Astrocyte (in vitro differentiated cells and primary cell): Measurements from ENCODE around the gene OPCML. TPM values are rescaled to one million over a fixed set of nuclear protein-coding genes. Genes with fewer than 3 reads are reported as not detected.

ENCODE experiments used
- DNase-seq: peaks from one replicate; pipeline ENCODE4 v3.0.0-alpha.2; 2010; ENCODE audit warnings: low read depth
- FAIRE-seq: peaks from 2 replicates; lab custom pipeline; 2011; peaks lifted over from hg19 to GRCh38; lab: Jason Lieb, UNC
- H2AFZ ChIP-seq: 2 replicates; pipeline ENCODE4 v1.6.0; 2012; ENCODE audit warnings: low read depth, low read length, inconsistent platforms
- H3K27ac ChIP-seq: 2 replicates; pipeline ENCODE4 v1.5.1; 2011; ENCODE audit warnings: low read depth, low read length, inconsistent platforms
- H3K27me3 ChIP-seq: 2 replicates; pipeline ENCODE4 v1.6.0; 2011; ENCODE audit warnings: low read length, inconsistent platforms; ENCODE audit not compliant: insufficient read depth
- H3K36me3 ChIP-seq: 2 replicates; pipeline ENCODE4 v1.5.1; 2011; ENCODE audit warnings: low read length, inconsistent platforms; ENCODE audit not compliant: insufficient read depth
- H3K4me1 ChIP-seq: 2 replicates; pipeline ENCODE4 v1.5.1; 2011; ENCODE audit warnings: low read length, inconsistent platforms; ENCODE audit not compliant: insufficient read depth
- H3K4me2 ChIP-seq: 2 replicates; pipeline ENCODE4 v1.6.0; 2012; ENCODE audit warnings: low read length, inconsistent platforms
- H3K4me3 ChIP-seq: 2 replicates; pipeline ENCODE4 v1.5.1; 2011; ENCODE audit warnings: low read depth, mild to moderate bottlenecking, low read length, inconsistent platforms; ENCODE audit not compliant: insufficient read depth
- H3K79me2 ChIP-seq: 2 replicates; pipeline ENCODE4 v1.6.0; 2012; ENCODE audit warnings: mild to moderate bottlenecking, low read length, inconsistent platforms; ENCODE audit not compliant: insufficient read depth
- H3K9ac ChIP-seq: 2 replicates; pipeline ENCODE4 v1.6.0; 2012; ENCODE audit warnings: mild to moderate bottlenecking, low read length, inconsistent platforms
- H3K9me3 ChIP-seq: 2 replicates; pipeline ENCODE4 v1.5.1; 2012; ENCODE audit warnings: low read depth, mild to moderate bottlenecking, low read length, inconsistent platforms; ENCODE audit not compliant: insufficient read depth
- H4K20me1 ChIP-seq: 2 replicates; pipeline ENCODE4 v1.6.0; 2012; ENCODE audit warnings: low read length, inconsistent platforms; ENCODE audit not compliant: insufficient read depth
- H3K27ac Mint-ChIP-seq: one replicate; pipeline ENCODE4 v1.8.0; 2021; ENCODE audit warnings: mild to moderate bottlenecking, mixed read lengths; ENCODE audit not compliant: unreplicated experiment
- H3K27me3 Mint-ChIP-seq: one replicate; pipeline ENCODE4 v1.8.0; 2021; ENCODE audit warnings: low read depth, mixed read lengths; ENCODE audit not compliant: unreplicated experiment
- H3K36me3 Mint-ChIP-seq: one replicate; pipeline ENCODE4 v1.8.0; 2021; ENCODE audit warnings: low read depth, mixed read lengths; ENCODE audit not compliant: unreplicated experiment
- H3K4me1 Mint-ChIP-seq: one replicate; pipeline ENCODE4 v1.8.0; 2021; ENCODE audit warnings: low read depth, mixed read lengths; ENCODE audit not compliant: unreplicated experiment
- H3K4me3 Mint-ChIP-seq: one replicate; pipeline ENCODE4 v1.8.0; 2021; ENCODE audit warnings: mild to moderate bottlenecking, moderate library complexity, mixed read lengths; ENCODE audit not compliant: unreplicated experiment
- H3K9me3 Mint-ChIP-seq: one replicate; pipeline ENCODE4 v1.8.0; 2021; ENCODE audit warnings: mild to moderate bottlenecking, mixed read lengths; ENCODE audit not compliant: unreplicated experiment
- CTCF ChIP-seq: IDR thresholded peaks from 2 replicates; pipeline ENCODE4 v1.5.1; 2011; ENCODE audit warnings: low read depth, mild to moderate bottlenecking, inconsistent platforms, low read length, moderate library complexity; ENCODE audit not compliant: insufficient read depth
- EZH2 ChIP-seq: IDR thresholded peaks from 2 replicates; pipeline ENCODE4 v1.6.1; 2012; ENCODE audit warnings: mild to moderate bottlenecking, low read length, inconsistent platforms; ENCODE audit not compliant: insufficient read depth
- total RNA-seq: library from RNA; stranded (reverse); gene quantifications from 2 replicates; pipeline ENCODE4 v1.2.1, GENCODE V29; 2021

Gene OPCML
- total RNA-seq, 1 donor from 2014 or later = 7.9 TPM

GRCh38 chr11:132493801-132494200 lies 1038.5 kb downstream of the OPCML start:
- Mint-ChIP-seq H3K36me3 (no peaks in the 10 kb centered on the region), H3K4me1 (peaks cover 6% of the 10 kb centered on the region), H3K9me3 (peaks cover 3% of the 10 kb centered on the region), H3K27me3 (no peaks in the 10 kb centered on the region), H3K4me3 (no peak overlapping the region), H3K27ac (no peak overlapping the region)
- no peaks in the 10 kb centered on the region for H3K36me3 ChIP-seq
- no peaks in the 10 kb centered on the region for H3K79me2 ChIP-seq
- no peaks in the 10 kb centered on the region for H3K4me1 ChIP-seq
- DNase-seq (no peak), FAIRE-seq (no peak)
- no peaks in the 10 kb centered on the region for H3K27me3 ChIP-seq
- H3K4me2 ChIP-seq = no peak overlapping the region
- no peak overlapping the region for H3K9ac ChIP-seq
- H3K4me3 ChIP-seq = no peak overlapping the region
- no peak overlapping the region for H2AFZ ChIP-seq
- H4K20me1 ChIP-seq = no peaks in the 10 kb centered on the region
- TF ChIP-seq CTCF = no peak
- TF ChIP-seq EZH2 = no peak
- no peaks in the 10 kb centered on the region for H3K9me3 ChIP-seq
- no peak overlapping the region for H3K27ac ChIP-seq

- Histone ChIP-seq H3K4me3 (no peak overlapping the region), H3K9ac (no peak overlapping the region), H3K27me3 (no peaks in the 10 kb centered on the region), H3K27ac (no peak overlapping the region), H3K4me1 (no peaks in the 10 kb centered on the region), H3K9me3 (no peaks in the 10 kb centered on the region), H3K79me2 (no peaks in the 10 kb centered on the region), H4K20me1 (no peaks in the 10 kb centered on the region), H3K36me3 (no peaks in the 10 kb centered on the region), H2AFZ (no peak overlapping the region), H3K4me2 (no peak overlapping the region)
- FAIRE-seq = no peak
- TF ChIP-seq EZH2 (no peak), CTCF (no peak)
- peaks cover 6% of the 10 kb centered on the region for H3K9me3 Mint-ChIP-seq
- H3K4me3 Mint-ChIP-seq = no peak overlapping the region
- H3K27me3 Mint-ChIP-seq = no peaks in the 10 kb centered on the region
- peak overlapping the region; percentile 43 for H3K27ac Mint-ChIP-seq
- peak; percentile 35 for DNase-seq
- H3K4me1 Mint-ChIP-seq = peaks cover 6% of the 10 kb centered on the region
- no peaks in the 10 kb centered on the region for H3K36me3 Mint-ChIP-seq
Measured at GRCh38 chr11:132490978-132491377, 1041.3 kb downstream of the OPCML start.

- H4K20me1 ChIP-seq = no peaks in the 10 kb centered on the region
- no peaks in the 10 kb centered on the region for H3K36me3 Mint-ChIP-seq
- H3K4me3 Mint-ChIP-seq = no peak overlapping the region
- no peaks in the 10 kb centered on the region for H3K27me3 Mint-ChIP-seq
- peaks cover 2% of the 10 kb centered on the region for H3K4me1 Mint-ChIP-seq
- no peak overlapping the region for H3K27ac ChIP-seq
- peaks cover 3% of the 10 kb centered on the region for H3K9me3 ChIP-seq
- TF ChIP-seq CTCF = no peak
- no peak for TF ChIP-seq EZH2
- no peak overlapping the region for H2AFZ ChIP-seq
- H3K36me3 ChIP-seq = no peaks in the 10 kb centered on the region
- no peak overlapping the region for H3K9ac ChIP-seq
- no peak for FAIRE-seq
- no peak overlapping the region for H3K4me2 ChIP-seq
- peaks cover 6% of the 10 kb centered on the region for H3K9me3 Mint-ChIP-seq
- DNase-seq = no peak
- no peak overlapping the region for H3K4me3 ChIP-seq
- H3K4me1 ChIP-seq = no peaks in the 10 kb centered on the region
- no peak overlapping the region for H3K27ac Mint-ChIP-seq
- H3K27me3 ChIP-seq = no peaks in the 10 kb centered on the region
- H3K79me2 ChIP-seq = no peaks in the 10 kb centered on the region
Measured at GRCh38 chr11:132486060-132486459, 1046.2 kb downstream of the OPCML start.
